AG04450 (cell line): ENCODE data around the gene FBXO27. TPM values are rescaled to one million over a fixed set of nuclear protein-coding genes. Genes with fewer than 3 reads are reported as not detected.
A peak's percentile ranks its signal among the peaks of the same experiment; 100 is the strongest.

ENCODE experiments used
- CTCF ChIA-PET: fragments of 300-600, 350-600 bp; formaldehyde crosslinking; extraction: SDS; loops from one replicate; lab custom pipeline; 2022; ENCODE audit warnings: antibody characterized with exemption, inconsistent platforms; lab: Charles Lee
- POLR2A ChIA-PET: fragments of 350-600 bp; formaldehyde crosslinking; extraction: SDS; loops from one replicate; lab custom pipeline; 2021; ENCODE audit warnings: antibody characterized with exemption, inconsistent platforms; lab: Yijun Ruan, JAX
- DNase-seq: peaks from one replicate; pipeline ENCODE4 v3.0.0-alpha.2; 2011; ENCODE audit warnings: low read depth, low spot score
- H3K27ac ChIP-seq: one replicate; pipeline ENCODE4 v1.5.1; 2012; ENCODE audit warnings: low read depth, low read length, control low read depth
- H3K27me3 ChIP-seq: one replicate; pipeline ENCODE4 v1.6.0; 2012; ENCODE audit warnings: low read length; ENCODE audit not compliant: control insufficient read depth, insufficient read depth
- H3K4me3 ChIP-seq: 2 replicates; pipeline ENCODE4 v1.5.1; 2011; ENCODE audit warnings: mild to moderate bottlenecking, low read depth, low read length, control low read depth
- H3K9me3 ChIP-seq: 2 replicates; pipeline ENCODE4 v1.5.1; 2012; ENCODE audit warnings: low read length; ENCODE audit not compliant: control insufficient read depth, insufficient read depth
- CTCF ChIP-seq: IDR thresholded peaks from 2 replicates; pipeline ENCODE4 v1.5.1; 2011; ENCODE audit warnings: low read depth, low read length, control low read depth, inconsistent platforms
- polyA minus RNA-seq: library from RNA; depleted of rRNA, polyadenylated mRNA; stranded (reverse); fragments of >200 nt; gene quantifications from 2 replicates; pipeline ENCODE4 v1.2.3, GENCODE V29; 2011; rRNA and poly(A)+ RNA removed
- polyA plus RNA-seq: library from polyadenylated mRNA; depleted of rRNA; stranded (reverse); fragments of >200 nt; gene quantifications from 2 replicates; pipeline ENCODE4 v1.2.3, GENCODE V29; 2011; rRNA removed

The FBXO27 gene
- polyA plus RNA-seq (2.0 and 2.4 TPM in 2 replicates), polyA minus RNA-seq (2.5 and 2.6 TPM in 2 replicates)

GRCh38 chr19:39032063-39032918 is at the start of gene FBXO27:
TSS of gene FBXO27 (minus strand) at chr19:39032549. CDS start at chr19:39032227, 322 bp downstream.
- H3K27ac ChIP-seq, result no peak within 1 kb of the TSS
- no peaks in the 10 kb centered on the region; the same call in 1 of the 2 replicates for H3K9me3 ChIP-seq
- CTCF ChIA-PET, result interaction anchor here (0.5 kb wide), 1 partner anchor 162 kb away, joined by 4 read pairs; no protein-coding TSS in a partner anchor
- POLR2A ChIA-PET, result no interaction called here
- peak within 1 kb of the TSS; percentile 60 for H3K4me3 ChIP-seq
- no peak for TF ChIP-seq CTCF
- peaks cover 14% of the 10 kb centered on the region for H3K27me3 ChIP-seq
- no peak for DNase-seq

- no peak overlapping the region for H3K4me3 ChIP-seq
- DNase-seq, result no peak
- TF ChIP-seq CTCF, result no peak
- peaks cover 26% of the 10 kb centered on the region for H3K27me3 ChIP-seq
- ChIA-PET POLR2A (interaction anchor here (0.6 kb wide), 1 partner anchor 137 kb away, joined by 3 read pairs; no protein-coding TSS in a partner anchor), CTCF (interaction anchor here (1.1 kb wide), 1 partner anchor 29 kb away, joined by 18 read pairs; no protein-coding TSS in a partner anchor)
- H3K27ac ChIP-seq, result no peak overlapping the region
- H3K9me3 ChIP-seq, result no peaks in the 10 kb centered on the region
Measured at GRCh38 chr19:39080431-39080830, 48.1 kb upstream of the FBXO27 start.

GRCh38 chr19:39078436-39079200 is 46.3 kb upstream of the FBXO27 start:
- Histone ChIP-seq H3K4me3 (no peak overlapping the region), H3K27ac (peak overlapping the region; percentile 34), H3K9me3 (no peaks in the 10 kb centered on the region), H3K27me3 (peaks cover 10% of the 10 kb centered on the region)
- peak; percentile 80 for DNase-seq
- ChIA-PET CTCF (interaction anchor here (0.6 to 2.1 kb wide), 5 partner anchors 15 to 148 kb away, joined by 3 to 8 read pairs (median 6); partner anchors contain the start of genes MRPS12 and SARS2), POLR2A (interaction anchor here (0.8 to 1.3 kb wide), 2 partner anchors 103 to 676 kb away, joined by 3 to 4 read pairs; partner anchors contain the start of genes FAM98C and FBXO17)
- TF ChIP-seq CTCF, result no peak

GRCh38 chr19:39077323-39077722 is 45.0 kb upstream of the FBXO27 start:
- ChIA-PET POLR2A (interaction anchor here (0.6 kb wide), 1 partner anchor 1654 kb away, joined by 4 read pairs; no protein-coding TSS in a partner anchor), CTCF (interaction anchor here (2.0 to 2.1 kb wide), 2 partner anchors 25 to 147 kb away, joined by 6 to 8 read pairs; partner anchors contain the start of genes MRPS12 and SARS2)
- no peaks in the 10 kb centered on the region for H3K9me3 ChIP-seq
- TF ChIP-seq CTCF, result no peak
- no peak overlapping the region for H3K4me3 ChIP-seq
- no peak overlapping the region for H3K27ac ChIP-seq
- H3K27me3 ChIP-seq, result peaks cover 2% of the 10 kb centered on the region
- DNase-seq, result no peak
